GM19395 (cell line): ENCODE measurements around the gene SEC14L1.
"Not testable (repeated sequence)": the region's sequence is repeated elsewhere in the genome, so short reads cannot be mapped to it uniquely, and the experiment has no call there.

ENCODE experiments used
- ATAC-seq: cut with Tn5 transposase; IDR thresholded peaks from one replicate; pipeline ENCODE4 v1.9.1; 2021; ENCODE audit warnings: mild to moderate bottlenecking, moderate library complexity; ENCODE audit not compliant: unreplicated experiment

Gene SEC14L1

DNA sequence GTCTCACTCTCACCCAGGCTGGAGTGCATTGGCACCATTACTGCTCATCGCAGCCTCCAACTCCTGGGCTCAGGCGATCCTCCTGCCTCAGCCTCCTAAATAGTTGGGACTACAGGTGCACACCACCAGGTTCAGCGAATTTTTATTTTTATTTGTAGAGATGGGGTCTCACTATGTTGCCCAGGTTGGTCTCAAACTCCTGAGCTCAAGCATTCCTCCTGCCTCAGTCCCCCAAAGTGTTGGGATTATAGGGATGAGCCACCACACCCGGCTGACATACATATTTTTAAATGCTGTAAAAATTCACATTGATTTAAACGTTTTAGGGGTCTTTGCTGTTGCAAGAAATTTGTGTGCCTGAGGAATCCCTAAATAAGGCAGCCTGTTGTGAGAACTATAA is 24.8 kb upstream of the SEC14L1 start:
- no peak for ATAC-seq

DNA sequence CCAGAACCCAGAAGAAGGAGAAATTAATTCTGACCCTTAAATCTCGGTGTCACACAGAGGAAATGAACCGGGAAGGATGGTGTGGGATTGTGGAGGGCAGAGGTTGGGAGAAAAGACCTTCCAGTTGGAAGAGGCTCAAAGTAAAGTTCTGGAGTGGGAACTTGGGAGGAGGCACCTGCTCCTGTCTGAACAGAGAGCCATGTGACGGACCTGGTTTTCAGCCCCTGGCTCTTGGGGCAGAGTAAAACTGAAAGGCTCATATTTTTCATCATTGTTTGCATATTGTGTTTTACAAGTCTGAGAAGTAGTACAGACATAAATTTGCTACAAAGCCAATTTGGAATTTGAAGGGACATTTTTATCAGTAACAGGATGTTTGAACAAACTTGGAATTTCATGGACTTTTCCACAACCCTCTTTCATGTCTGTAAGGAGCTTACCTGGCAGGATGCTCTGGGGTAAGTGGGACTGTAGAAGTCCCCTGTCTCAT is 24.4 kb upstream of the SEC14L1 start:
- ATAC-seq, result no peak

DNA sequence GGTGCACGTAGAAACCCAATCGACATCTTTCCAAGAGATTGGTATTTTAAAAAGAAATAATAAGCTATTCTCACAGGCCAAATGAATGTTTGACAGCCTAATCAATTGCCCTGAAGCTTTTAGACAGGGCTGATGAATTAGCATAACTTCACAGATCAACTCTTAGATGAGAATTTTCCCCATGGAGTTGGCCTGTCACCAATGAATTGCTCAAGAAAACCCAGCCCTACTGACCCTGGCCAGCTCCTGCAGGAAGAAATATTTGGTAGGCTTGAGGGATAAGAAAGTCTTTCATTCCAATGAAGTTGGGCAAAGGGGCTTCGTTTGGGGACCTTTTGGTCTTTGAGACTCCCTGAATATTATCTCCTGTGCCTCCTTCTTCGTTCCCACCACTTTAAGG is 23.4 kb upstream of the SEC14L1 start:
- ATAC-seq, result no peak

DNA sequence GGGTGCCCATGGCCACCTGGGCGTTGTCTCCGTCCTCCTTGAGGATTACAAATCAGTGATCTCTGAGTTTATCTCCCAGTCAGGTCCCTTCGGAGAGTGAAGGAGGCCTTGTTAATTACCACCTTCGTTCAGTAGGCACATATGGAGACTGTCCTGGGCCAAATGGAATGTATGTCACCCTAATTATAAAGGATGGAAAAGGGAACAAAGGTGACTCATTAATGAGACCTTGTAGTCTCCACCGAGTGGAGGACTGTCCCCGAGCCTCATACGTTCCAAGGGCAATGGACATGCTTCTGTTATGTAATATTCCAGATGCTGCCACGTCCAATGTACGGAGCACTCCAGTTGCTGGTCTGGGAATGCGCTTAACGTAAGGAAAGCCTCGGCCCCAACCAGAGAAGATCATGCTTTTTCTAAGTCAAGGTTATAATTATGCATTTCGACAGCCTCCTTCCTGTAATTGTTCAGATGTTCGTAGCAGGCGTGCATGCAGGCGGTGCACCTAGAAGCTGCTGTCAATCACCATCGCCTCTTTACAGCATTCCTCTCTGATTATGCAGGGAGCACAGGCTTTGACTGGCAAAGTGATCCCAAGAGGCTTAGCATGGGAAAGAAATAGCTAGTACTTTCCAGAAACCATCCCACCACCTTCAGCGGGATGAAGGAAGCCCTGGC is 22.4 kb upstream of the SEC14L1 start:
- no peak for ATAC-seq

DNA sequence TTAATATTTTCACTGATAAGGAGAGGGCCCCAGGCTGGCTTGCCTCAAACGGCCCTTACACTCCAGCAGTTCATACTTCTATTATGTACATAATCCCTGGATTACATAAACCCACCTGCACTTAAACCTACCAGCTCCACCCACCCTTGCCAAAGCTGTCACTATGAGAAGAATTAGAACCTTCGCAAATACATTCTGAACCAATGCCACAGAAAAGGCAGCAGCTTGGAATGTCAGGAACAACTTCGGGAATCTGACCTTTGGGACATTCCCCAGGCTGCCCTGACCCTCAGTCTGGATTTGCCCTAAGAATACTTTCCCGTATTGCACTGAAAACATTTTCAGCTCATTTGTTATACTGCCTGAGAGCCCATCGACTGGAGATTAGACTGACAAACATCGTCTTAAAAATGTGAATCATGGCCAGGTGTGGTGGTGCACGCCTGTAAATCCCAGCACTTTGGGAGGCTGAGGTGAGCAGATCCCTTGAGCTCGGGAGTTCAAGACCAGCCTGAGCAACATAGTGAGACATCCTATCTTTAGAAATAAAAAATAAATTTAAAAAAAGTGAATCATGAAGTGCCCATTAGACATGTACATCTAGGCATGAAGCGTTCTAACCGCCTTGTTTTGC is 21.0 kb upstream of the SEC14L1 start:
- ATAC-seq, result no peak

DNA sequence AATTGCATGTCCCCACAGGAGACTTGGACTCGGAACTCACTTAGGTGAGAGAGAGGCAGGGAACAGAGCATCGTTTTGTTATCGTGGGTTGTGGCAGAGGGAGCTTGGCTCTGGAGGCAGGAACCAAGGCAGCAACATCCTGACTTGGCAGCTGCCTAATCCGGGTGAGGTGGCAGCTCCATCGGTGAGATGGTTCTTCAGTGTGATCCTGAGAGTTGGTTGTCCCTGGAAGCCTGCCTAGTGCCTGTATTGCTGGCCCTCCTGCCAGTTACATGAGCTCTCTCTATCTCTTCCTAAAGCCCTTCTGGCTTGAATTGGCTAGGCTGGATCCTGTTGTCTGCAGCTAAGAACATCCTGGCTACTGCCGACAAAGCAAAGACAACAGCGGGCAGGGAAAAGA is 19.9 kb upstream of the SEC14L1 start:
- ATAC-seq, result no peak

DNA sequence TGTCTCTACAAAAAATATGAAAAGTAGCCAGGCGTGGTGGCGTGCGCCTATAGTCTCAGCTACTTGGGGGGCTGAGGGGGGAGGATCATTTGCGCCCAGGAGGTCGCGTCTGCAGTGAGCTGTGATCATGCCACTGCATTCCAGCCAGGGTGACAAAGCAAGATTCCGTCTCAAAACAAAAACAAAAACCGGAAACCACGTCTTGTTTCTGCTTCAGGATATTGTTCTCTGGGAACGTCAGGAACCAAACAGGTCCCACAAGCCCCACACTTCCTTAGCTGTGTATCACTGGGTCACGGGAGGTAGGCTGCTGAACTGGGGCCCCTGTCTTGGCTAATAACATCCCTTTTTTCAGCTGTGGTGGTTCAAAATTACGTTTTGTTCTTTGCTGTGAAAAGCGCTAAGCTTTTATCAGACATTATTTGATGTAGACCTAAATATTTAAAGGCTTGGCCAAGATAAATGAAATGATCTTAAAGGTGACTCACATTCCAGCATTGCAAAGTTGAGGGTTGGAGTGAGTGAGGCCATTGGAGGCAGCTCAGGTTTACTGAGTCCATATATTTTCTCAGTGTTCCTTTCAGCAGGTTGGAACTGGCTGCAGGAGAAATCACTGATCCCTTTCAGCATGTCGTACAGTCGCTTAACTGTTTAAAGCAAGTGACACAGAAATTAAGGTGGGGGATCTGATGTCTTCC is 16.4 kb upstream of the SEC14L1 start:
- no peak for ATAC-seq

DNA sequence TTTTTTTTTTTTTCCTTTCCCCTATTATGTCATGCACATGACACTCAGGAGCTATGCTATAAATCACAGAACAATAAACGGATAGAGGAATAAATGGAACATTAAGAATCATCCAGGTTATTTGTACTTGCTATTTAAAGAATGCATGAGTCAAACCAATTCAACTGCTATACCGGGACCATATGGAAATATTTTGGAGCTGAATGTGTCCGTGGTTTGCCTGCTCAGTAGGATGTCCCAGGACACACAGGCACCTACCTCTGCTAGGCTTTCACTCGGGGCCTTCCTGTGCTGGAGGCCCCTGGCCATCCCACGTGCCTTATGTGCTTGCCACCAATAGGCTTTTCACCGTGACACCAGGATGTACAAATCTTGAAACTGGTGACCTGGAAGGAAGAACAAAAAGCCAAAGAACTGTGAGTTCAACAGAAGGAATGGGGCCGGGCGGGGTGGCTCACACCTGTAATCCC is 15.3 kb upstream of the SEC14L1 start:
- no peak for ATAC-seq

DNA sequence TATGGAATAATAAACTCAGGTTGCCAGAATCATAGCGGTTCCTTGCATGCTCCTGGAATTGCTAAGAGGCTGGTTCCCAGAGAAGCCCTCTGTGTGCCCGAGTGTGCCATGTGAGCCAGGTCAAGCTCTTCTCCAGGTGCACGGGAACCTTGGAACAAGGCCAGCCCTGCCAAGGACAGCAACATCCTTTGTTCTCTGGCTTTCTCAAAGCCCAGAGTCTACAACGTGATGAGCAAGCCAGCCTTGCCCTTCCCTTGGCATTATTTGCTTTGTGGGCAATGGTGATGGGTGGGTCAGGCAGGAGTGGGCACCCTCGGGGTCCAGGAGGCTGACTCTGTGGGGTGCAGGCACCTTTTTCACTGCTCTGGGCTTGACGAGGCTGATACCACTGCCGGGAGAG is 14.2 kb upstream of the SEC14L1 start:
- ATAC-seq, result no peak

DNA sequence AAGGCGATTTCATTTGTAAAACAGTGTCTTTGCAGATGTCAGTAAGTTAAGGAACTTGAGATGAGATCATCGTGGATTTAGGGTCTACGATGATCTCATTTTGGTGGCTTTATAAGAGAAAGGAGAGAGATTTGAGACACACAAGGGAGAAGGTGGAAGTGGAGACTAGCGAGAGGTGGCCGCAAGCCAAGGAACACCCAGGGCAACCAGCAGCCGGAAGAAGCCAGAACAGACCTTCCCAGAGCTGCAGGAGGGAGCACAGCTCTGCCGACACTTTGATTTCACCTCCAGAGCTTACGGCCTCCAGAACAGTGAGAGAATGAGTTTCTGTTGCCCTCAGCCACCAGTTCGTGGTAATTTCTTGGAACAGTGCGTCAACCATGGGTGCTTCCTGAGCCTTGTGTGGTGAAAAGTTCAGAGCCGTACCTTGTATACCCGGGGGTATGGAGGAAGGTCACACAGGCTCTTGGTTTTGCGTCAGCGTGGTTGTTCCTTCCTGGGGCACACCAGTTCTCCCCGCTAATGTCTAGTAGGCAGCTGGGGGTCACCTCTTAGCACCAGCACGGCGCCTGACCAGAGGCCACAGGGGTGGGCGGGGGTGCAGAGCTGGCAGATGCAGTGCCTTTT is 12.9 kb upstream of the SEC14L1 start:
- ATAC-seq, result no peak

DNA sequence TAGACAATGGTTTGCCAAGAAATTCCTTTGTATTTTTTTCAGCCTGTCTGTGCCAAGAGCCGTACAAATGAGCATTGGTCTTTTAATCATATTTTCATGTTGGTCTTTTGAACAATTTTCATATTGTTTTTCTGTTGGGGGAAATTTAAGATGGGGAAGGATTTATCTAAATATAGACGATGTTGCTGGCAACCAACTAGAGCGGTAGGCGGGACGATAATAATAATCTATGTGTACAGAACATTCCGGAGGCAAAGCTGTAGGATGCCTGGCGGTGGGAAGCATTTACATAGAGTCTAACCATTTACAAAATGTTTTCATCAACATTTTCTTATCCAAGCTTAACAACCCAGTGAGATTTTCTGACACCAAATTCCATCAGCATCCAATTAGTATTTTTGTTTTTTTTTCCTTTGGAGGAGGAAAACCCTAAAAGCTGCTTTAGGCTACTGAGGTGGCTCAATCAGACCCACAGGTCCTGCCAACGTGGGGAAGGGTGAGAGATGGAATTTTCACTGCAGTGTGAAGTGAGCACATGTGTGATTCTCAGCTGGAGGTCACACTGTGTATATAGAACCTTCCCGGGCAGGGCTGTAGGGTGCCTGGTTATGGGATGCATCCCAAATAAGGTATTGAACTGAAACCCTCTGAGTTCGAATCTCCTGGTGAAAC is 11.7 kb upstream of the SEC14L1 start:
- ATAC-seq, result no peak

DNA sequence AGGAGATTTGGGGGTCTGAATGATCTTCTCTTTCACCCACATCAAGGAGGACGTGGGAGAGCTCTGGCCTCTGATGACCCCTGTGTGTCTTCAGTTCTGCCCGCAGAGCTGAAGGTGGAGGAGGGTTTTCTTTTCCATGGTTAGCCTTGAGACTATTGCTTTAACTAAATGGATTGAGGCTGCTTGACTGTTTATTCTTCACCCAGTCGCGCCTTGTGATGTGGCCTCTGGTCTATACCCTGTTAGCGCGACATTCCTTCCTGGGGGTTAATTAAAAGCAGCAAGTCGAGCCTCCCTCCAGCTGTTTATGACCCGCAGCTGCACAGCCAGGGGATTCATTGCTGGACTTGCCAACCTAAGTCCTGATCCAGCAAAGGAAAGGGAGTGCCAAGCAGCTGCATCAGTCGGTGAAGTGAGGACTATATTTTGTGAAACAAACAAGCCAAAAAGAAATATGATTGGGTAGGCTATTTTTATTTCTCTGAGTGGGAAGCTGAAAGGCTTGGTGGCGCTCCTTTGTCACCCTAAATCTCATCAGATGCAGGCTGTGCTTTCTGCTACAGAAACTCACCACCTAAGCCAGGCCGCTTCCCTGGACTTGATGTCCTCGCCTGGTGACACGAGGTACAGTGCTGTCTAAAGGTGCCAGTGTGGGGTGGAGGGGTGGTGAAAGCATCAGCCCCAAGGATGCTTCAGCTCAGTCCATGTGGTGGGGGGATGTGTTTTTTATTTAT is 11.0 kb upstream of the SEC14L1 start:
- ATAC-seq, result no peak

DNA sequence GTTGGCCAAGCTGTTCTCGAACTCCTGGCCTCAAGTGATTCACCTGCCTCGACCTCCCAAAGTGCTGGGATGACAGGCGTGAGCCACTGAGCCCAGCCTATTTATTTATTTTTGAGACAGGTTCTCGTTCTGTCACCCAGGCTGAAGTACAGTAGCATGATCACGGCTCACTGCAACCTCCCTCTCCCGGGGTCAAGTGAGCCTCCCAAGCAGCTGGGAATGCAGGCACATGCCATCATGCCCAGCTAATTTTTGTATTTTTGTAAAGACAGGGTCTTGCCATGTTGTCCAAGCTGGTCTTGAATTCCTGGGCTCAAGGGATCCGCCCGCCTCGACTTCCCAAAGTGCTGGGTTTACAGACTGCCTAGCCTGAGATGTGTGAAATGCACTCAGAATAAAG is 10.2 kb upstream of the SEC14L1 start:
- no peak for ATAC-seq

DNA sequence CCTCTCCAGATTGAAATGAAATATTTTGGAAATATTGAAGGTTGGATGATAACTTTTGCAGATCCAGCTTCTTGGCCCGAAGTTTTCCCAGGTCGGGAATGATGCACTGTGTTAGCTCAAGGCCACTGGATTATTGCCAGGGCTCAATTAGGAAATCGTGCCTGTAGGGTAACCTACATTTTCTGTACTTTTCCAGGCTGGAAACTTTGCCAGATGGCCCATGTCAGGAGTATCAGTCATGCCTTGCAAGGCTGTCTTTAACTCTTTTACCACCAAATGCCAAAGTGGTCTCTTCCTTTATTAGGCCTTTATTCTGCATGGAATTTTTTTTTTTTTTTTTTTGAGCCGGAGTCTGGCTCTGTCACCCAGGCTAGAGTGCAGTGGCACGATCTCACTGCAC is 8.9 kb upstream of the SEC14L1 start:
- no peak for ATAC-seq

DNA sequence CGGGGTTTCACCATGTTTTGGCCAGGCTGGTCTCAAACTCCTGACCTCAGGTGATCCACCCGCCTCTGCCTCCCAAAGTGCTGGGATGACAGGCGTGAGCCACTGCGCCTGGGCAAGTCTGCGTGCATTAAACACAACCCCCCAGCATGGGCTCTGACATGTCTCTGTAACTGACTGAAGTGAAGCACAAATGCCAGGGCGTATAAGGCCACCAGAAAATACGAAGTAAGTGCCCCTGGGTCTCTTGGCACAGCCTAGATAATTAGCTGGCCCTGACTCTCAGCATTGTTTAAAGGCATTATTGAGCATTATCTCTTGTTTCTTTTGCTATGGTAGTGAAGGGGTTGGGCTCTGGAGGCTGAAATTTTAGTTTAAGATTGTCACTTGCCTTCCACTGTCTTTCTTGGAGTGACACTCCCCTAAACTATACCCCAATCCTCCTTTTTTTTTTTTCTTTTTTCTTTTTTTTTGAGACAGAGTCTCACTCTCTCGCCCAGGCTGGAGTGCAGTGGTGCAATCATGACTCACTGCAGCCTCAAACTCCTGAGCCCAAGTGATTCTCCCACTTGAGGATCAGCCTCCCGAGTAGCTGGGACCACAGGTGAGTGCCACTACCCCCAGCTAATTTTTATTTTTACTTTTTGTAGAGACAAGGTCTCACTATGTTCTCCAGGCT is 8.2 kb upstream of the SEC14L1 start:
- no peak for ATAC-seq

DNA sequence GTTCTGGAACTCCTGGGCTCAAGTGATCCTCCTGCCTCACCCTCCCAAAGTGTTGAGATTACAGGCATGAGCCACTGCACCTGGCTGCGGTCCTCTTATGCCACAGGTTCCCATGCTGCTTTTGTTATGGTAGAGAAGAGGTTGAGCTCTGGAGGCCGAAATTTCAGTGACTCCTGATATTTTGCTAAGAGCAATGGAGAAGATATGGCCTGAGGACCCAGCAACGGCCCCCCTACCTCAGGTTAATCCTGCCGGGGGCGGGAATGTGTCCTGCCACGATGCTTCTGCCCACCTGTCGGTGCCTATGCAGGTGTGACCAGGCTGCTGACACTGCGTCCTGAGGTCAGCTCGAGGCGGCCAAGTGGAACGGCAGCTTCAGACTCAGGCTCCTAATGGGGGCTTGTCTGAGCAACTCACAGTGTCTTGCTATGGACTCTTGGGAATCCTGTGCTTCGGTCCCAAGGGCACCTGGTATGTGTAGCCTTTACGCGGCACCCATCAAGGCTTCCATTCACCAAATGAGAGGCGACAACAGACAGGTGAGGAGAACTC is 7.6 kb upstream of the SEC14L1 start:
- no peak for ATAC-seq

DNA sequence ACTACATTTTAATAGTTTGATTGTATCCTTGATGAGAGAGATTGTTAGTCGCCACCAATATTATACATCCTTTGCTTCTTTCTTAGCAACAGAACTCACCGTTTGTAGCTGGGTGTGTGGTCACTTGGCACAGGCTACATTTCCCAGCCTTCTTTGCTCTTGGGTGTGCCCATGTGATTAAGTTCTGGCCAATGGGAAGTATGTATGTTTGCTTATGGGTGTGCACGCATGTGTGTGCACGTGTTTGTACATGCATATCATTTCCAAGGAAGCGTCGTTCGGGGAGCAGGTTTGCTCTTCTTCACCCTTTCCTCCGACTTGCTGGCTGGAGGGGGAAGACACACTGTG is 4.4 kb upstream of the SEC14L1 start:
- ATAC-seq, result no peak

DNA sequence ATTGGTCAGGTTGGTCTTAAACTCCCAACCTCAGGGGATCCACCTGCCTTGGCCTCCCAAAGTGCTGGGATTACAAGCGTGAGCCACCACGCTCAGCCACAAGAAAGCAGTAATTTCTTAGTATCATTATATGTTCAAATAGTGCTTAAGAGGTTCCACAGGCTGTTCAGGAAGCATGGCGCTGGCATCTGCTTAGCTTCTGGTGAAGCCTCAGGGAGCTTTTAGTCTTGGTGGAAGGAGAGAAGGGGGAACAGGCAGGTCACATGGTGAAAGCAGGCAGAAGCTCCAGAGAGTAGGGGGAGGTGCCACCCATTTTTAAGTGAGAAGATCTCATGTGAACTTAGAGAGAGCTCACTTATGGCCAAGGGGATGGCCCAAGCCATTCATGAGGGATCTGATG is 3.7 kb upstream of the SEC14L1 start:
- no peak for ATAC-seq

DNA sequence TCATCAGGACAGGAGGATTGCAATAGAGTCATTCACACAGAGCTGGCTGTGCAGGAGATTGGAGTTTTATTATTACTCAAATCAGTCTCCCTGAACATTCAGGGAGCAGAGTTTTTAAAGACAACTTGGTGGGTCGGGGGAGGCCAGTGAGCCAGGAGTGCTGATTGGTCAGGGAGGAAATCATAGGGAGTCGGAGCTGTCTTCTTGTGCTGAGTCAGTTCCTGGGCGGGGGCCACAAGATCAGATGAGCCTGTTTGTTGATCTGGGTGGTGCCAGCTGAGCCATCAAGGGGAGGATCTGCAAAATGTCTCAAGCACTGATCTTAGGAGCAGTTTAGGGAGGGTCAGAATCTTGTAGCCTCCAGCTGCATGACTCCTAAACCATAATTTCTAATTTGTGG is 2.9 kb upstream of the SEC14L1 start:
- ATAC-seq, result not testable (repeated sequence)
